ENCODE data around the gene IQCE. TPM values are rescaled to one million over a fixed set of nuclear protein-coding genes. Genes with fewer than 3 reads are reported as not detected.

IQCE gene
- total RNA-seq, 4 donors from 2014 or later = 6.6 to 14.3 (median 12.8) TPM

GRCh38 chr7:2572101-2572842 is 13.5 kb downstream of the IQCE start:
- TF ChIP-seq CTCF (IDR thresholded peaks at IDR 0.05) = no peak
- DNase-seq (ENCODE audit: low spot score) (no peak), ATAC-seq (ENCODE audit: low FRiP score) (no peak)

- DNase-seq (ENCODE audit: low spot score) (no peak), ATAC-seq (ENCODE audit: low FRiP score) (no peak)
- TF ChIP-seq CTCF (IDR thresholded peaks at IDR 0.05) = no peak
Observed at GRCh38 chr7:2573761-2574160, 15.0 kb downstream of the IQCE start.

- TF ChIP-seq CTCF (IDR thresholded peaks at IDR 0.05) = no peak
- DNase-seq (ENCODE audit: low spot score) (no peak), ATAC-seq (ENCODE audit: low FRiP score) (no peak)
Observed at GRCh38 chr7:2575046-2575732, 16.4 kb downstream of the IQCE start.

GRCh38 chr7:2575733-2576340 is 17.1 kb downstream of the IQCE start:
- DNase-seq (ENCODE audit: low spot score) (no peak), ATAC-seq (ENCODE audit: low FRiP score) (no peak)
- TF ChIP-seq CTCF (IDR thresholded peaks at IDR 0.05) = no peak

- TF ChIP-seq CTCF (IDR thresholded peaks at IDR 0.05) = no peak
- DNase-seq (ENCODE audit: low spot score) = no peak
- no peak for ATAC-seq (ENCODE audit: low FRiP score)
Observed at GRCh38 chr7:2576742-2577491, 18.1 kb downstream of the IQCE start.

- TF ChIP-seq CTCF (IDR thresholded peaks at IDR 0.05) = no peak
- DNase-seq (ENCODE audit: low spot score) (no peak), ATAC-seq (ENCODE audit: low FRiP score) (no peak)
Observed at GRCh38 chr7:2577914-2578680, 19.3 kb downstream of the IQCE start.

Data from omental fat pad (tissue), 4 donors.